Stimulated activated CD4-positive, alpha-beta T cell treated with anti-CD3 and anti-CD28 coated beads, Interleukin-1b, Interleukin-23, amount 100 ng/mL, for 48 hours (primary cell): ENCODE results near the gene PRMT5.
A peak's percentile ranks its signal among the peaks of the same experiment; 100 is the strongest.
"Not testable (repeated sequence)": the region's sequence is repeated elsewhere in the genome, so short reads cannot be mapped to it uniquely, and the experiment has no call there.

Source experiments
- DNase-seq: peaks from one replicate; pipeline ENCODE4 v3.0.0-alpha.2; 2020

PRMT5 gene

DNA sequence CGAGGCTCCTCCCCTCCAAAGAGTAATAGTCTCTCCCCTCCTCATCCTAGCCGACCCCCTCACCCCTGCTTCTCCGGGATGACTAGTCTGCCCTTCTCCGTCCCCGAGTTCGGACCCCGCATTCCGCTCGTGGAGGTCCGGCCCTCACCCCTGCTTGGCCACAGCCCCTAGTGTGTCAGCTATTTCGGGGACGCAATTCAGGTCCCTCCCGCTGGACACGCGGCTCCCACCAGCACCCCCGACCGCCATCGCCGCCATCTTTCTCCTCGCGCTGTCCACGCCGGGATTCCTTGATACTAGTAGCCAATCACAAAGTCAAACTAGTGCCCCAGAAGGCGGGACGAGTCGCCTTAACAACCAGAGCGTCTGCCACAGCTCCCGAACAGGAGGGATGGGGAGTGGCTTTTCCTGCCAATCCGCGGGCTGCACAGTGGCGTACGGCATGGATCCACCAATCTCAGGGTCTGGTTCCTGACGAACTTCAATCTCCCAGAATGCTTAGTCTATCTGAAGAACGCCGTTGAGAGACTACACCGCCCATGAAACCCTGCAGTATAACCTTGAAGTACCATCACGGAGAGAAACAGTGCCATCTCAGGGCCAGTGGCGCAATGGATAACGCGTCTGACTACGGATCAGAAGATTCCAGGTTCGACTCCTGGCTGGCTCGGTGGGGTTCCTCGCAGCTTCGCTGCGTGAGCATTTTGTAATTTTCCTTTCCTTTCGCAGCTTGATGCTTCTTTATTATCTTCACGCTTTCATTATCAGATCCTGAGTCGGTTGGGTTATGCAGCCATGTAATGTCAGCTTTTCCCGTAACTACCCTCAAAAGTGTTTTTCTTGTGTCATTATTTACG is at the start of gene PRMT5:
Gene PRMT5 (minus strand): TSS at position 273 of the 857 bp plus-strand sequence. CDS start 15 bp downstream, at position 258.
- peak; percentile 98 for DNase-seq

DNA sequence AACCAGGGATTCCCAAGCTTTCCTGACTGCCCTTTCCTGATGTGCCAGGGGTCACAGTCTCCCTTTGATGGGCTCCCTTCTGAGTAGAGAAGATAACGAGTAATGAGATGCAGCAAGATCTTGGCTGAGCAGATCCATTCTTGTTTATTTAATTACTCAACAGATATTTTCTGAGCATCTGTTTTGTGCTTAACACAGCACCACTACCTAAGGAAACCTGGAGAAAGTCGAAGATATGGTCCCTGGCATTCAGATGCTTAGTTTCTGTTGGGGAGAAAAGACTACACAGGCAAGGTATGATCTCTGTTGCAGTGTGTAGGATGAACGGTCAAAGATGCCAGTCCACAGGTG is 49.3 kb upstream of the PRMT5 start:
- DNase-seq, result no peak

DNA sequence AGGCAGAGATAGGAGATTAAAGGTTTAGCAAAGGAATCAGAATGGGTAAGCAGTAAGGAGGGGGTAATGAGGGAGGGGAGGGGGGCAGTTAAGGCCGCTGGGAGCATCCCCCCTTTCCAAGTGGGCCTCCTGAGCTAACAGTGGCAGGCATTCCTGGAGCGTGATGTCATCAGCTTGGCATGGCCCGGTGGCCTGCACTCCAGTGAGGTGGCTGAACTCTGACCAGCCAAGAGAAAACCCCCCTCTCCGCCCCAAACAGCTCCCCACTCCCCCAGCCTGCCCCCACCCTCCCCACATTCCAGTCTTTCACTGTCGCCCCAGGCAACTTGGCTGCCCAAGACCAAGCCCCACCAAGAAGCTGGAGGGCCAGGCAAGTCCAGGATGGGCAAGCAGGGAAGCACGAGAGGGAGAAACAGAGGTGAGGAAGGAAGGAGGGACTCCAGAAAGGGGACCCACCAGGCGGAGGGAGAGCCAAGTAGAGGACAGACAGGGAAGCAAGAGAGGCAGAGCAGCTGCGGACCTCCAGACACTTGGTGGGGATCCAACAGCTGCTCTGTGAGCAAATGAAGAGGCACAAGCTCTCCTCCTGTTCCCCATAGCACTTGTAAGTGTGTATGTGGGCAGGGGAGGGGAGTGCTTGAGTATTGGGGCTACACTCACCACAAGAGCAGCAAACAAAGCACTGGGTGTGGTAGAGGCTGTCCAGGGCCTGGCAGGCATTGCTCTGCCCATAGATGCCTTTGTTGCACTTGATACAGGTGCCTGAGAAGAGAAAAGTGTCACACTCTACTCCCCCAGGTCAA is 48.7 kb upstream of the PRMT5 start:
- no peak for DNase-seq

DNA sequence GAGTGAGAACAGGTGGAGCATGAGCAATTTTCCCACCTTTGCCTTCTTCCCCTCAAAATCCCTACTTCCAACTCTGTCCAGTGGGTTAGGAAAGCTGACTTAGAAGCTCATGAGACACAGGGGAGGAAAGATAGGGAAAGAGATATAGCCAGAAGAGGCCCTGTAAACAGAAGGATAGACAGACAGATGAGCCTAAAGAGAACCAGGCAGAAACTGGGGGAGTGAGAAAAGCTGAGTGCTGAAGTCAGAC is 48.2 kb upstream of the PRMT5 start:
- no peak for DNase-seq

DNA sequence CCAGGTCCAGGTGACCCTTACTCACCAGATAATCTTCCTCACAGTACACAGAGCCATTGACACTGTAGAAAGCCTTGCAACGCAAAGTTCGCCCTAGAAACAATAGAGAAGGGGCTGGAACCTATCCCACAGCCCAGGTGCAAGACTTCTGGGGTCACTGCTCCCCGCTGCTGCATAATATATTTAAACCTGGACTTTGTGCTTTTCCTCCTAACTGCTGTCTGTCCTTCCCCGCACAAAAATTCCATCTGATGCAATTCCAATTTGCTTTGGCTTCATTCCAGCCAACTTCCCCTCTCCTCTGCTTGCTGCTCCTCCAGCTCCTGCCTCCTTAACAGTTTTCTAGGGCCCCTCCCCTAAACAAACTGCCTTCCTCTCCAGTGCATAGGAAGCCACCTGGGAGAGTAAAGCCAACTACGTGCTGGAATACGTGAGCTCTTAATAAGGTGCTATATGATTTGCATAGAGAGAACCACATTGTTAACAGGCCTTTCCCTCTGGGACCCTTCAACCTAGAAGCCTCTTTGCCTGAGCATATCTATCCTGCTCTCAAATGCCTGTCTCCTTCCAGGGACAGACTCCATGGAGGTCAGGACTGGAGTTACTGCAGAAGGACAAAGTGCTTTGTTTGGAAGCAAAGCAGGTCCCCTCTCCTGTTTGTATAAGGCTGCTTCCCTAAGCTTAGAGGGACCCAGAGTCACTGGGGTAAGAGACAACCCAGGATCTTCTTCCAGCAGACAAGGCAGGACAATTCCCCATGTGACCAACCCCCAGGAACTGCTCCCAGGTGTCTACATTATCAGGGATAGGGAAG is 47.7 kb upstream of the PRMT5 start:
- no peak for DNase-seq

DNA sequence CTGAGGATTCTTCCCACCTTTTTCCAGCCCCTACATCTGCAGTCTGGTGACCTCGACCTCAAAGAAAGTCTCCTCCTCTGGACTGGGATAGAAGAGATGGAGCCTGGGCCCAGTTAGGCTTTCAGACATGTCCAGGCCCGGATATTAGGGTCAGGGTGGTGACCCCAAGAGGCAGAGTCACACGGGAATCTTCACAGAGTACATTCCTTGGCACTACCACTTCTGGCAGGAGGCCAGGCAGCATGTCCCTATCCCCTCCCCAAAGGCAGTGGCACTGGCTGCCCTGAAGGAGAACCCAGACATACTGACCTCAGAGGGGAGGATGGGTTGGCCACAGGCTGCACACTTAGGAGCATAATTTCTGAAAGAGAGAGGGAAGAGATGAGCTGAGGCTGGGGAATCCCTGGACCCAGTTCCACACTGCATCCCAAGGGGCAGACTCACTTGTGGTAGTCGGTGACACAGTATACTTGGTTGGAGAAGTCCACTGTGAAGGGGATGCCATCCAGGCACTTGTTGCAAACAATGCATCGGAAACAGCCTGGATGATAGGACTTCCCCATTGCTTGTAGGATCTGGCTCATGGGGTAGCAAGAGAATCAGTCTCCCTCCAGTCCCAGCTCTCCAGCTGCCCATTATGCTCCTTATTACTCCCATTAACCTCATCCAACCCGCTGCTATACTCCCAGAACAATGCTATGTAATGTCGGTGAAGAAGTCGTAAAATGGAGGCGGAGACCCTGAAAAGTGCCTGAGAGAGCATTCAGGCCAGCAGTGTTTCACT is 45.5 kb upstream of the PRMT5 start:
- no peak for DNase-seq

DNA sequence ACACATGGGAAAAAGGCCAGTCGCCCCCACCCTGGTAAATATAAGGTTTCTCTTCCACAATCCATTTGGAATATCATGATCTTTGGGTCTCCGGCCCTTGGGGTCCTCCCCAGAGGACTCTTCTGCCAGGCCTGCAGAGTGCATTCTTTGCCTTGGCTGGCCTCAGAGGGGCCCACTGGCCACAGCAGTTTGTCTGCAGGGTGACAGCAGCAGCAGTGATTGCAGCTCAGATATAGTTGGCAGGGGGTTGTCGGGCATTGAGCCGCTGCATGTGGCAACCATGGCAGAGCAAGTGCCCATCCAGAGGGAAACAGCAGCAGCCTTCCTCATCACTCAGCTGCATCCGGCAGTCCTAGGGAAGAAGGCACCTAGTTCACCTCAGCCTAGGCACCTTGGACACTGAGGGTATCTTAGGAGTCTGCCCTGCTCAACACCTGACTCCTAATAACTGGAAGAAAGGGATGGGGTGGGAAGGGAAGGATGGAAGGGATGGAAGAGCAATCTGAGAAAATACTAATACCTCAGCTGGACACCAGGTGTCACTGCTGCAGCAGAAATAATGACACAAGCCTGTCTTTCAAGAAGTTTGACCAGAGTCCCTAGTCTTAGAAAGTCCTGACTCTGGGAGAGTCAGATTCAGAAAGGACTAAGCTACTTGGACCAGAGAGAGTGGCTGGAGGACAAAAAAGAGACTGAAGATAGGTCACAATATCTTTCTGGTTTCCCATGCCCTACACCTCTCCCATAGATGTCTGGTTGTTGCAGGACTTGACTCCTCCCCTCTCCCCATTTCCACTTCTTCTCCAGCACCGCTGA is 44.2 kb upstream of the PRMT5 start:
- no peak for DNase-seq

DNA sequence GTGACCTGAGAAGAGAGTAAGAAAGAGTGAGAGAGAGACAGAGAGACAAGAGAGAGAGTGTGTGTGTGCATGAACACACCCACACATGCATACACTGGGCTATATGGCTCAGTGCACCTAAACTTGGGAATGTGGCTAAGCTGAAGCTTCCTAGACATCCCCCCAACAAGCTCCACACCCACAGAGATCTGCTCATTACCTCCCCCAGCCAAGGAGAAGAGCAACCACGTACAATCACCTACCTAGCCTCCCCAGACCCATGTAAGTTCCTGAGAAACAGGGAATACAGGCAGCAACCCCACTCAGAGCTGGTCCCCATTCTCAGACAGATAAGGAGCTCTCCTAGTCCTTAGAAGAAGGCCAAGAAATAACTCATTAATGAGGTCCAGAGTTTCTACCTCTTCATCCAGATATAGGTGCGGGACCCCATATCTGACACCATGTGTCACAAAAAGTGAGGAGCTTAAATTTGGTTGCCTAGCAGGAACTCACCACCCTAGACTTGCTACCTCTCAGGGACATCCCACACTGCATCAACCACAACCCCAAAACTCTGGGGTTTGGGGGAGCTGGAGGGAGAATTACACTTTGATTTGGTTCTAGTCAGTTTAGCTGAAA is 43.2 kb upstream of the PRMT5 start:
- no peak for DNase-seq

DNA sequence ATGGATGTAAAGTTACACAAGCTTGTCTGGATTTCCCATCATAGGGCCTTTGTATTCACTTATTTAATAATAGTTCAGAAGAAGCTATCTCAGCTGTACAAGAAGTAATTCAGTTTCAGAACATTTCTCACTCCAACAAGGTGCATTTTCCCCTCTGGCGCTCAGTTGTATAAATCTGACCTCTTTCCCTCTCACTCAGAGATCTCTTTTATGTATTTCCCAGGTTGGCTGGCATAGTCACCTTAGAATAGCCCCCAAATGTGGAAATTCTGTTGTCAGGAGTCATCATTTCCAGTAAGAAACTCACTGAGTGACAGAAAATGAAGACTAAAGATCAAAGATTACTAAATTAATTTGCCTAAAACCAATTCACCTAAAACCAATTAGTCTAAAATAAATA is 42.0 kb upstream of the PRMT5 start:
- no peak for DNase-seq

DNA sequence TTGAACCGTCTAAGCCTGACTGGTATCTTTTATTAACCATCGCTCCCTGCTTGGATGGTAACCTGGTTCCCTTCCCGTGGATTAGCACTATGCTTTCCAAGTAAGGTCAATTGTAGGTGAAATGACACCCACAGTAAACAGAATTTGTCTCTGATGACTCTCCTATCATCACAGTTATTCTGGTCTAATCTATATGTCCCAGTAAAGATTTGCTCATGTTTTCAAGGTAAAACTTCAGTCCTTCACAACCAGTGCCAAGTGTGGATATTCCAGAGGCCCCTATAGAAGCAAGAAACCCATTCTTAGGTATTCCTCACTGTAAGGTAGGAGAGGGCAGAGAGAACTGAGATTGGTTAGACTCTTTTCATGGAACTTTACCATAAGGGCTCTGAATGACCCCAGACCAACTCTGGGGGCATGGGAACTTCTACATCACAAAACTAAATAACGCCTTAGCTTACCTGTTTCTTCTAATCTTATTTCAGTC is 37.6 kb upstream of the PRMT5 start:
- DNase-seq, result no peak

DNA sequence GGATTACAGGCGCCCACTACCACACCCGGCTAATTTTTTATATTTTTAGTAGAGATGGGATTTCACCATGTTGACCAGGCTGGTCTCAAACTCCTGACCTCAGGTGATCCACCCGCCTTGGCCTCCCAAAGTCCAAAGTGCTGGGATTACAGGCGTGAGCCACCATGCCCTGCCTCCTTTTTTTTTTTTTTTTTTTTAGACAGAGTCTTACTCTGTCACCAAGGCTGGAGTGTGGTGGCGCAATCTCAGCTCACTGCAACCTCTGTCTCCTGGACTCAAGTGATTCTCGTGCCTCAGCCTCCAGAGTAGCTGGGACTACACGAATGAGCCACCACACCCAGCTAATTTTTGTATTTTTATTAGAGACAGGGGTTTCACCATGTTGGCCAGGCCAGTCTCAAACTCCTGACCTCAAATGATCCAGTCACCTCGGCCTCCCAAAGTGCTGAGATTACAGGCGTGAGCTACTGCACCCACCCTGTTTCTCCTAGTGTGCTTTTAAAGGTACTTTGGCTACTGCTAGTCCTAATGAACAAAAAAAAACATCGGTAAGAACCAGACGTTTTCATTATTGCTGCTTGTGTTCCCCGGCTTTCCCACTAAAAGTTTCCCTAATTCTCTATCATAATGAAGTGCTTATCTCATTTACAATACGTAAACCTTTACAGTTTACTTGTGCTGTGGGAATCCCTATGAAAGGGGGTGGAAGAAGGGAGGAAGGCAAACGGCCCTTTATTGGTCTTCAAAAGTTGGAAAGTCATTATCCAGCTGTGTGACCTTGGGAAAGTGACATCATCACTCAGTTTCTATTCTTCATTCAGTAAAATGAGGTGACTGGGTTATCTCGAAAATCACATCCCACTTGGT is 37.0 kb upstream of the PRMT5 start:
- not testable (repeated sequence) for DNase-seq

DNA sequence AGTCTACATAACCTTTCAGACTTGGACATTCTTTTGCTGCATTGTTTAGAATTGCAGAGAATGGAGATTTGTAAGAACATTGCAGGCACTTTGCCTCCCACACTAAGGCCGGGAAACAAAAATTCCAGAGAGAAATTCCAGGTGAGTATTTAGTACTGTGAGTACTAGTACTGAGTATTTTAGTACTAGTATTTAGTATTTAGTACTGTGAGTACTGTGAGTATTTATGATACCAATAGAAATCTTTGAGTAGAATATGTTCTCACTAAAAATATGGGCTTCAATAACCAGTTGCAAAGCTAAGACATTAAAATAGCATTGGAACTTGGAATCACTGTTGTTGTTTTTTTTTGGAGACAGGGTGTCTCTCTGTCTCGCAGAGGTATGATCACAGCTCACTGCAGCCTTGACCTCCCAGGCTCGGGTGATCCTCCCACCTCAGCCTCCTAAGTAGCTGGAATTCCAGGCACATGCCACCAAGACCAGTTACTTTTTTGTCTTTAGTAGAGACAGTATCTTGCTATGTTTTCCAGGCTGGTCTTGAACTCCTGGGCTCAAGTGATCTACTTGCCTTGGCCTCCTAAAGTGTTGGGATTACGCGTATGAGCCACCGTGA is 33.0 kb upstream of the PRMT5 start:
- DNase-seq, result no peak

DNA sequence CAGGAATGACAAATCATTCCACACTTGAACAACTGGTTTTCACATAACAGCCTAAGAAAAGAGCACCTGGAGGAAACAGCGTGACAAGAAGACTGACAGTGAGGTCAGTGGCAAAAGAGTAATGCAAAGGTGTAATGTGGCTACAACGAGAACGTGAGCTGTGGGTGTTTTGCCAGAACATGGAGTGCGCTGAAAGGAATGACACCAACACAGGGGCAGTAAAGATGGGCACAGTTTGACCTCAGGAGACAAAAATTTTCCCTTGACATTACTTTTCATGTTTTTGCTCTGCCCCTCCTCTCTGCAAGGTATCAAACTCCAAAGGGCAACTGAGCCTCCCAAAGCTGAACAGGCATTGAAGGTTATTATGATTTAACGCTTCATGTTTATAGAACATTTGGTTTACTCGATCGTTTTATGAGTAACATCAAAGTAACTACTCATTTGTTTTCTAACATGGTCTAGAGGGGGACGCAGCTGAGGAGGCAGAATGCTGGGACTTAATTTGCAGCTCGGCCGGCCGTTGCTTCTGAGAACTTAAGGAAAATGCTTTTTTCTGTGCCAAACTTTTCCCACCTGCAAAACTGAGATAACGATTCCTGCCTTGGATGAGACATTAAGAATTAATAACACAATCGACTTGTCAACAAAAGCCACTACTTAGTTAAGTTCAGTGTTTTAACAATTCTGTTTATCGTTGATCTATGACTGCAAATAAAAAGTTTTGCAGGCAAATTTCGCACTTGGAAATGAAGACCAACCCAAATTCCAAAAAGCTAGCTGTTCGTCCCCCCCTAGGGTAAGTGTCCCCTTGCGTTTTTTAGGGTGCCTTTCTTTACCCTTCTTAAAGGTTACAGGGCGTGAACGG is 26.8 kb upstream of the PRMT5 start:
- DNase-seq, result no peak

DNA sequence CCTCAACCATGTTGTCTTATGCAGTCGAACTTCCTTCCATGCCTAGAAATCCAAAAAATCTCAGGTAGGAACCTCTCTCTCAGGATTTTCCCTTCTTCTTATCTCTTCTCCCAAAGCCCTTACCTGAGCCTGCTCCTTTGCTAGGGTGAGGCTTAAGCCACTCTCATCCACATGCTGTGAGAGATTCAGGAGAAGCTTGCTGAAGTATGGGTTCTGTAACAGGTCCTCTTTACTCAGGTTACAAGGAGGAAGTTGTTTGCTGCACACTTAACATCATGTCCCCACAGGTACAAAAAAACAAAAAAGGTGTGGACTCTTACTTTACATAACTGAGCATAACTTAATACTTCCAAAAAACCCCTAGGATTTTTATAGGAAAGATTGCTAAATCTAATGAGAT is 23.2 kb upstream of the PRMT5 start:
- DNase-seq, result no peak

DNA sequence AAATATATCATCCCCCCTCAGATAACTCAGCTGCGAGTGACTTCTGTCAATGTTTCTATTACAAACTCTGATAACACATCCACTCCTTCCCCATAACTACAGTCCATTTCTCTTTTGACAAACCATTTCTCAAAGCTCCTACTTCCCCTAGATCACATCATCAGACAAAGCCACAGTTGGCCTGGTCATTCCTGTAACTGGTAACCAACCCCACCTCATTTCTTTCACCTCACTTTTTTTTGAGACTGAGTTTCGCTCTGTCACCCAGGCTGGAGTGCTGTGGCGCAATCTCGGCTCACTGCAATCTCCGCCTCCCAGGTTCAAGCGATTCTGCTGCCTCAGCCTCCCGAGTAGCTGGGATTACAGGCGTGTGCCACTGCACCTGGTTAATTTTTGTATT is 22.6 kb upstream of the PRMT5 start:
- not testable (repeated sequence) for DNase-seq

DNA sequence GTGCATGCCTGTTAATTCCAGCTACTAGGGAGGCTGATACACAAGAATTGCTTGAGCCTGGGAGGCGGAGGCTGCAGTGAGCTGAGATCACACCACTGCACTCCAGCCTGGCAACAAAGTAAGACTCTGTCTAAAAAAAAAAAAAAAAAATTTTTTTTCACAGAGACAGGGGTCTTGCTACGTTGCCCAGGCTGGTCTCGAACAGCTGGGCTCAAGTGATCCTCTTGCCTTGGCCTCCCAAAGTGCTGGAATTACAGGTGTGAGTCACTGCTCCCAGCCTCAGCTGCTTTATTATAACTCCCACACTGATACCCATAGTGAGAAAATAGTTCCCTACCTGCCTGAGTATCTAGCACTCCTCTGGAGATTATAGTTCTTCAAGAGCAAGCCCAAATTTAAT is 16.5 kb upstream of the PRMT5 start:
- DNase-seq, result no peak

DNA sequence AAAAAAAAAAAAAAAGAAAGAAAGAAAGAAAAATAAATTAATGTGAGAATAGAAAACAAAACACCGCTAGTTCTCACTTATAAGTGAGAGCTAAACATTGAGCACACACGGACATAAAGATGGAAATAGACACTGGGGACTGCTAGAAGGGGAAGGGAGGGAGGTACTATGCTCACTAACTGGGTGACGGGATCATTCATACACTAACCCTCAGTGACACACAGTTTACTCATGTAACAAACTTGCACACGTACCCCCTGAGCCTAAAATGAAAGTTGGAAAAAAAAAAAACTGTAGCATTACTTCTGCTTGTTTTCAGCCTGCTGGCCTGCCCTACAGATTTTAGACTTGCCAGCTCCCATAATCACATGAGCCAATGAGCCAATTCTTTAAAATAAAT is 10.5 kb upstream of the PRMT5 start:
- no peak for DNase-seq

DNA sequence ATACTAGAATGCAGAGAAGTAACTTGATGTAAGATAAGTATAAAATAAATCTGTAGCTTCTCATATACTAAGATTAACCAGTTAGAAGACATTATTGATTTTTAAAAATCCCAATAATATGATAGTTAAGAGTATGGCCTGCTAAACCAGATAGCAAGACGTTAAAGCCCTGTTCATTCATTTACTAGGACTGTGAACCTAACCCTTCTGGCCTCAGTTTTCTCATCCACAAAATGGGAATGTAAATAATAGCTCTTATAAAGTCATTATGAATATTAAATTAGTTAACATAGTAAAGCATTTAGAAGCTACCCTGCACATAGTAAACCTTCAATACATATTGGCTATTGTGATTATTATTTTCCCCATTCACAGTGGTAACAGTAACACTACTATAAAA is 6.0 kb upstream of the PRMT5 start:
- no peak for DNase-seq

DNA sequence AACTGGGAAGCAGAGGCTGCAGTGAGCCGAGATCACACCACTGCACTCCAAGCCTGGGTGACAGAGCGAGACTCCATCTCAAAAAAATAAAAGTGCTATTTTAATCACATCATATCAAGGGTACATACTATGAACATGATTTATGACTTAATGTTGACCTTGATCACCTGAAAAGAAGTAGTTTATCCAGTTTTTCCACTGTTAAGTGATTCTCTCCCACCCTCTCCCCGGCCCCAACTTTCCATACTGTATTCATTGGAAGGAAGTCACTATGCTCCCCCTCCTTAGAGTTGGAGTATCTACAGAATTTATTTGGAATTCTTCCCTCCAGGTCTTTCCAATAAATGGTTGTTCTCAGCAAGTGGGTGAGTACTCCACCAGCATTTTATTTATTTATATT is 3.0 kb upstream of the PRMT5 start:
- no peak for DNase-seq
